Kidney (tissue), 14 donors: ENCODE results near the gene TIGAR. TPM values are rescaled to one million over a fixed set of nuclear protein-coding genes. Genes with fewer than 3 reads are reported as not detected.

Source experiments
- DNase-seq, 5 donors: peaks; one replicate each; pipeline ENCODE4 v3.0.0-alpha.2; 2013 to 2020
- FAIRE-seq: peaks from 2 replicates; lab custom pipeline; 2012; peaks lifted over from hg19 to GRCh38; lab: Jason Lieb, UNC
- H3K27ac ChIP-seq, 2 donors: one replicate each; pipeline ENCODE4 v1.7.0; 2013; ENCODE audit warnings: low read depth in 2 of 2, low read length in 2 of 2, inconsistent platforms in 1 of 2
- H3K27me3 ChIP-seq: one replicate; pipeline ENCODE4 v1.7.1; 2013; ENCODE audit warnings: low read length, inconsistent platforms; ENCODE audit not compliant: control insufficient read depth, insufficient read depth
- H3K36me3 ChIP-seq, 3 donors: one replicate each; pipeline versions ENCODE4 v1.7.0 to v1.7.1; 2013; ENCODE audit warnings: low read length in 3 of 3, control low read depth in 1 of 3, inconsistent platforms in 1 of 3; ENCODE audit not compliant: insufficient read depth in 3 of 3, control insufficient read depth in 2 of 3
- H3K4me1 ChIP-seq, 3 donors: one replicate each; pipeline versions ENCODE4 v1.7.0 to v1.7.1; 2013; ENCODE audit warnings: low read length in 3 of 3, inconsistent platforms in 1 of 3, low read depth in 1 of 3; ENCODE audit not compliant: control insufficient read depth in 2 of 3, insufficient read depth in 2 of 3
- H3K4me3 ChIP-seq, 3 donors: one replicate each; pipeline versions ENCODE4 v1.7.0 to v1.8.1; 2013; ENCODE audit warnings: low read length in 3 of 3, control low read depth in 1 of 3, inconsistent platforms in 1 of 3
- H3K9ac ChIP-seq, 3 donors: one replicate each; pipeline versions ENCODE4 v1.7.0 to v1.7.1; 2013; ENCODE audit warnings: low read length in 3 of 3, control low read depth in 1 of 3, inconsistent platforms in 1 of 3
- H3K9me3 ChIP-seq, 3 donors: one replicate each; pipeline versions ENCODE4 v1.7.0 to v1.7.1; 2013; ENCODE audit warnings: low read length in 3 of 3, control low read depth in 1 of 3, inconsistent platforms in 1 of 3; ENCODE audit not compliant: control insufficient read depth in 2 of 3, insufficient read depth in 1 of 3
- intact Hi-C: fragments of 100-400 bp; cut with DNase I; formaldehyde crosslinking; loops from one replicate; pipeline ENCODE4 v1.11.1; 2022
- polyA plus RNA-seq: library from polyadenylated mRNA; stranded (reverse); fragments of 350-450 nt; fragmentation: Illumina TruSeq; extraction: RNeasy Lipid Tissue Mini Kit (QIAGEN cat#74804); gene quantifications from one replicate; pipeline ENCODE4 v1.2.3, GENCODE V29; 2014; ENCODE audit warnings: low read depth, low replicate concordance; ENCODE audit not compliant: insufficient read depth
- total RNA-seq: library from RNA; stranded (reverse); fragmentation: NEBNext Ultra II Directional; extraction: Animal tissue kit (Norgen Biotek cat#: 25700); gene quantifications from one replicate; pipeline ENCODE4 v1.2.1, GENCODE V29; 2021
- TF ChIP-seq, protein P1 (sequence below): IDR thresholded peaks from 3 replicates; pipeline ENCODE4 v1.5.1; 2012; ENCODE audit warnings: mild to moderate bottlenecking, moderate library complexity, borderline replicate concordance; ENCODE audit not compliant: insufficient read depth; ENCODE audit errors: extremely low read depth
- donor health status: control.
- donor health status: control.
- donor health status: control.
- donor health status: control.
- donor health status: control.
- donor health status: DM: yes; HTN: yes; CAD: no.
- donor health status: Normal renal cell carcinoma (clear cell type).

The TIGAR gene
- total and polyA plus RNA-seq, 2 donors from 2014 or later = 3.6 to 11.8 TPM

DNA sequence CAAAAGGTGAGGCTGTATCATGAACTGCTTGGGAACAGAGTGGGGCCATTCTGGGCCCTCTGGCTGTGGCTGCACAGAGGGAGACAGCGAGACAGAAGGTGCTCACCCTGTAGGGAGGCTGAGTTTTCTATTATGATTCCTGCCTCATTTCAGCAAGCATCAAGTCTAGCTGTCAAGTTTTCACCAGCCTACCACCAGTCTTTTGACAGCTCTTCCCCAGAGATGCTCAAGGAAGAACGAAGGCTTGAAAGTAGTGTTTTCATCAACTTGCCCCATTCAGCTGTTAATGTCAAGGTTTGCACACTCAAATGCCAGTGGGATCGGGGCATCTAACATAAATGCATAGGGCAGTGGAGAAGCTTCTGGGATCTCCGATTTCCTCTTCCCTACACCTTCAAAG is 48.5 kb downstream of the TIGAR start:
- H3K4me3 ChIP-seq = no peak overlapping the region
- H3K36me3 ChIP-seq = no peaks in the 10 kb centered on the region
- H3K27ac ChIP-seq = no peak overlapping the region
- intact Hi-C loops = no loop called here
- H3K9me3 ChIP-seq = no peaks in the 10 kb centered on the region
- no peak overlapping the region for H3K9ac ChIP-seq
- no peaks in the 10 kb centered on the region for H3K27me3 ChIP-seq
- FAIRE-seq (no peak), DNase-seq (no peak)
- TF ChIP-seq, protein P1, sequence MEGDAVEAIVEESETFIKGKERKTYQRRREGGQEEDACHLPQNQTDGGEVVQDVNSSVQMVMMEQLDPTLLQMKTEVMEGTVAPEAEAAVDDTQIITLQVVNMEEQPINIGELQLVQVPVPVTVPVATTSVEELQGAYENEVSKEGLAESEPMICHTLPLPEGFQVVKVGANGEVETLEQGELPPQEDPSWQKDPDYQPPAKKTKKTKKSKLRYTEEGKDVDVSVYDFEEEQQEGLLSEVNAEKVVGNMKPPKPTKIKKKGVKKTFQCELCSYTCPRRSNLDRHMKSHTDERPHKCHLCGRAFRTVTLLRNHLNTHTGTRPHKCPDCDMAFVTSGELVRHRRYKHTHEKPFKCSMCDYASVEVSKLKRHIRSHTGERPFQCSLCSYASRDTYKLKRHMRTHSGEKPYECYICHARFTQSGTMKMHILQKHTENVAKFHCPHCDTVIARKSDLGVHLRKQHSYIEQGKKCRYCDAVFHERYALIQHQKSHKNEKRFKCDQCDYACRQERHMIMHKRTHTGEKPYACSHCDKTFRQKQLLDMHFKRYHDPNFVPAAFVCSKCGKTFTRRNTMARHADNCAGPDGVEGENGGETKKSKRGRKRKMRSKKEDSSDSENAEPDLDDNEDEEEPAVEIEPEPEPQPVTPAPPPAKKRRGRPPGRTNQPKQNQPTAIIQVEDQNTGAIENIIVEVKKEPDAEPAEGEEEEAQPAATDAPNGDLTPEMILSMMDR = no peak
- no peaks in the 10 kb centered on the region for H3K4me1 ChIP-seq

DNA sequence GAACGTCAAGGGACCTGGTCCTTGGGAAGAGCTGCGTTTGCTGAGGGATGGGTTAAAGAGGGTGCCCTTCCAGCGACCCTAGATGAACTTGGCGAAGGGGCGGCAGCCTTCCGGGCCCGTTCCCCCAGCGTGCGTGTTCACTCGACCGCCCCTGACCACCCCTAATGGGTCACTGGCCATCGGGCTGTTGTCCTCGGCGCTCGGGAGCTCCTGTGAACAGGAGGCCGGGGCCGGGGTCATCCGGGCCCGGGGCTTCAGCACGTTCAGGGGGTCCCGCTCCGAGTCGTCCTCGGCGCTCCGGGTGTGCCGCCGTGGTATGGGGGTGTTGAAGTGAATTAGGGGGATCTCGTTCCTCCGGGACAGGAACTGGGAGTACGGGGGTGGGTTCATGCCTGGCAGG is 49.3 kb downstream of the TIGAR start:
- no peak overlapping the region for H3K4me3 ChIP-seq
- H3K36me3 ChIP-seq = no peaks in the 10 kb centered on the region
- no peaks in the 10 kb centered on the region for H3K4me1 ChIP-seq
- no peak overlapping the region for H3K9ac ChIP-seq
- FAIRE-seq (no peak), DNase-seq (no peak)
- no peaks in the 10 kb centered on the region for H3K9me3 ChIP-seq
- H3K27ac ChIP-seq = no peak overlapping the region
- intact Hi-C loops = no loop called here
- TF ChIP-seq, protein P1 = no peak
- H3K27me3 ChIP-seq = no peaks in the 10 kb centered on the region

DNA sequence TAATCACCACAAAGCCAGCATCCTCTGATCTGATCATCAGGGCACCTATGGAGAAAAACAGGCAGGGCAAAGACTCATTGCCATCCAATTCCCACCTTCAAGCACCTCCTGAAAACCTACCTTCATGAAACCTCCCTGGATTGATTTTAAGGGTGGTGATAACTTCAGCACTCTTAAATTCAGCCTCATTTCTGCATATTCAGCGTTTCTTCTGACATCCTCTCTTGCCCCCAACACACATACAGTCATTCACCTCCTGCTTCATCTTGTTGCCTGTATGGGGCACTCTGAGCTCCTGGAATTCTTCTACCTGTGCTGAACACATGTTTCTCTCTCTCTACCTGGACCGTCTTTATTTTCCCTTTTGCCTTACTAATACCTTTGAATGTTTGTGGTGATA is 51.6 kb downstream of the TIGAR start:
- no peaks in the 10 kb centered on the region for H3K36me3 ChIP-seq
- FAIRE-seq (no peak), DNase-seq (no peak)
- intact Hi-C loops = no loop called here
- no peaks in the 10 kb centered on the region for H3K4me1 ChIP-seq
- H3K4me3 ChIP-seq = no peak overlapping the region
- H3K9me3 ChIP-seq = no peaks in the 10 kb centered on the region
- H3K27ac ChIP-seq = no peak overlapping the region
- no peaks in the 10 kb centered on the region for H3K27me3 ChIP-seq
- H3K9ac ChIP-seq = no peak overlapping the region
- TF ChIP-seq, protein P1 = no peak

DNA sequence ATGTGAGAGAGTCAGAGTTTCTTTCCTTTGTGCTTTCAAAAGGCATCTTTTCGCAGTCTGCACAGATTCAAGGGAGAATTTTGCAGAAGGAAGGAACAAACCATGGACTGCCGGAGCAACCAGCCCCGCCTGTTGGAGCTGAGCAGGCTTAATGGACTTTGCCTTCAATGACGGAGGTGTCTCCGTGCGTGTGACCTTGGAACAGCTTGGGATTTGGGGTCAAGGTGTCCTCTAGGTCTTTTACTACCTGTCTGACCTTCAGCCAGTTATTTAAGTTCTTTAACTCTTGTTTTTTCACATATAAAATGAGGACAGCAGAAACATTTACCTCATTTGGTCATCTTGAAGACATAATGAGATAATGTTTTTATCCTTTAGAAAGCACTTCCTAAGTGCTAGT is 54.4 kb downstream of the TIGAR start:
- Histone ChIP-seq H3K9ac (no peak overlapping the region), H3K9me3 (no peaks in the 10 kb centered on the region), H3K27me3 (no peaks in the 10 kb centered on the region), H3K4me1 (no peaks in the 10 kb centered on the region), H3K36me3 (no peaks in the 10 kb centered on the region), H3K27ac (no peak overlapping the region), H3K4me3 (no peak overlapping the region)
- intact Hi-C loops = no loop called here
- DNase-seq (no peak), FAIRE-seq (no peak)
- TF ChIP-seq, protein P1 = no peak
